Spleen (tissue), 11 donors: Measurements from ENCODE around the gene HAPLN2. TPM values are rescaled to one million over a fixed set of nuclear protein-coding genes. Genes with fewer than 3 reads are reported as not detected.

Experiments
- DNase-seq: peaks from one replicate; pipeline ENCODE4 v3.0.0-alpha.2; 2020
- H3K27ac ChIP-seq, 8 donors: fragments of 200-600 bp; sonication (generic) in 7 of 8; 1 replicate in 4 of 8; 2 replicates in 4 of 8; pipeline versions ENCODE4 v1.5.0 to v1.8.0; 2016 to 2021; ENCODE audit warnings: inconsistent platforms in 4 of 8, mild to moderate bottlenecking in 4 of 8, moderate library complexity in 1 of 8
- H3K27me3 ChIP-seq, 7 donors: fragments of 200-600 bp; sonication (generic) in 6 of 7; replicated peaks in 1 of 7; 1 replicate in 4 of 7; 2 replicates in 3 of 7; pipeline versions ENCODE4 v1.5.0 to v1.8.0; 2016 to 2021; ENCODE audit warnings: inconsistent platforms in 3 of 7, mild to moderate bottlenecking in 1 of 7
- H3K36me3 ChIP-seq, 6 donors: fragments of 200-600 bp; sonication (generic) in 5 of 6; 1 replicate in 4 of 6; 2 replicates in 2 of 6; pipeline versions ENCODE4 v1.5.0 to v1.8.0; 2016 to 2021; ENCODE audit warnings: inconsistent platforms in 2 of 6
- H3K4me1 ChIP-seq, 6 donors: fragments of 200-600 bp; sonication (generic) in 5 of 6; 1 replicate in 3 of 6; 2 replicates in 3 of 6; pipeline versions ENCODE4 v1.5.0 to v1.8.0; 2016 to 2021; ENCODE audit warnings: inconsistent platforms in 3 of 6
- H3K4me3 ChIP-seq, 8 donors: fragments of 200-600 bp; sonication (generic) in 7 of 8; 1 replicate in 4 of 8; 2 replicates in 4 of 8; pipeline versions ENCODE4 v1.5.0 to v1.8.0; 2016 to 2021; ENCODE audit warnings: inconsistent platforms in 4 of 8, mild to moderate bottlenecking in 4 of 8, moderate library complexity in 2 of 8
- H3K9me3 ChIP-seq, 8 donors: fragments of 200-600 bp; sonication (generic) in 7 of 8; 1 replicate in 4 of 8; 2 replicates in 4 of 8; pipeline versions ENCODE4 v1.5.0 to v1.8.0; 2016 to 2021; ENCODE audit warnings: inconsistent platforms in 4 of 8
- CTCF ChIP-seq, 11 experiments: fragments of 200-600 bp in 7 of 11; fragments of 450-650 bp in 4 of 11; sonication (generic) in 4 of 11; IDR thresholded peaks in 8 of 11; conservative IDR thresholded peaks in 3 of 11; 1 replicate in 7 of 11; 2 replicates in 4 of 11; pipeline versions ENCODE4 v1.4.0 to v1.8.0; 2016 to 2021; ENCODE audit warnings: antibody characterized with exemption in 11 of 11, inconsistent platforms in 4 of 11, mild to moderate bottlenecking in 1 of 11
- POLR2A ChIP-seq, 3 donors: fragments of 450-650 bp; IDR thresholded peaks; one replicate each; pipeline ENCODE4 v1.5.1; 2017; ENCODE audit warnings: antibody characterized with exemption in 3 of 3, mild to moderate bottlenecking in 1 of 3
- POLR2AphosphoS5 ChIP-seq, 3 donors: sonication (generic); formaldehyde crosslinking; IDR thresholded peaks; one replicate each; pipeline ENCODE4 v1.5.1; 2017; ENCODE audit warnings: antibody characterized with exemption in 3 of 3
- WGBS, 5 donors: extraction: QIAGEN DNeasy Blood & Tissue Kit in 3 of 5; methylation state at CpG; one replicate each; pipeline versions ENCODE4 v1.1.5 to v1.1.7; 2013 to 2018; 5-methylcytosine and 5-hydroxymethylcytosine counted together
- intact Hi-C: fragments of 100-400 bp; cut with DNase I; formaldehyde crosslinking; loops from one replicate; pipeline ENCODE4 v1.15.0; 2023; ENCODE audit warnings: low total_unique reads
- polyA plus RNA-seq, 3 donors: library from polyadenylated mRNA; stranded (reverse); fragments of 200-250 nt; gene quantifications; one replicate each; pipeline ENCODE4 v1.2.1, GENCODE V29; 2013
- total RNA-seq, 7 donors: library from RNA; depleted of rRNA in 3 of 7; stranded (reverse); fragments of >200 nt in 3 of 7; fragmentation: NEBNext Ultra II Directional in 4 of 7; extraction: Animal tissue kit (Norgen Biotek cat#: 25700) in 4 of 7; gene quantifications; one replicate each; pipeline versions ENCODE4 v1.1.0 to v1.2.1, GENCODE V29; 2016 to 2021
- donor health status: healthy with polysubstance abuse.
- donor health status: DM: no; HTN: no; CAD: no; lungs with moderate emphysema.
- donor health status: DM: no; HTN: no; CAD: no.
- donor health status: Bipolar disorder and iron deficiency.
- donor health status: healthy.
- donor health status: DM: no; HTN: no; CAD: no.
- donor health status: DM: yes; HTN: yes; CAD: no.

The HAPLN2 gene
- total and polyA plus RNA-seq, 10 donors, result 0.20 to 1.1 (median 0.36) TPM; not detected in 4

- Histone ChIP-seq H3K27ac (no peak overlapping the region), H3K27me3 (no peaks in the 10 kb centered on the region), H3K4me1 (peaks cover 6 to 29% (median 15%) of the 10 kb centered on the region in 6 donors), H3K36me3 (peaks cover 0 to 60% (median 45%) of the 10 kb centered on the region in 6 donors), H3K9me3 (no peaks in the 10 kb centered on the region), H3K4me3 (no peak overlapping the region)
- TF ChIP-seq POLR2AphosphoS5 (IDR thresholded peaks at IDR 0.05) (no peak), POLR2A (IDR thresholded peaks at IDR 0.05) (no peak), CTCF (IDR thresholded peaks at IDR 0.05 in 8 of 11, conservative IDR thresholded peaks at IDR 0.05 in 3 of 11) (no peak)
- 72 to 91% (median 85%) methylated on average over 8 of the region's 8 CpGs for WGBS, 5 donors
- intact Hi-C loops, result no loop called here
- no peak for DNase-seq
These were observed 25.6 kb upstream of the HAPLN2 start for GRCh38 chr1:156593661-156593989.

- intact Hi-C loops, result no loop called here
These were observed 25.0 kb upstream of the HAPLN2 start for GRCh38 chr1:156594190-156594589.

GRCh38 chr1:156595016-156595415 lies 24.2 kb upstream of the HAPLN2 start:
- H3K9me3 ChIP-seq, result no peaks in the 10 kb centered on the region
- peaks cover 10 to 42% (median 20%) of the 10 kb centered on the region in 6 donors for H3K4me1 ChIP-seq
- no peak overlapping the region for H3K27ac ChIP-seq
- TF ChIP-seq POLR2AphosphoS5 (IDR thresholded peaks at IDR 0.05) (no peak), POLR2A (IDR thresholded peaks at IDR 0.05) (no peak), CTCF (IDR thresholded peaks at IDR 0.05 in 8 of 11, conservative IDR thresholded peaks at IDR 0.05 in 3 of 11) (no peak)
- H3K4me3 ChIP-seq, result no peak overlapping the region
- no peak for DNase-seq
- intact Hi-C loops, result no loop called here
- 88 to 98% (median 93%) methylated on average over 2 of the region's 2 CpGs for WGBS, 5 donors
- peaks cover 0 to 65% (median 48%) of the 10 kb centered on the region in 6 donors for H3K36me3 ChIP-seq
- H3K27me3 ChIP-seq, result no peaks in the 10 kb centered on the region

More at GRCh38 chr1:156594190-156594589, 25.0 kb upstream of the HAPLN2 start:
- H3K27me3 ChIP-seq, result no peaks in the 10 kb centered on the region
- no peak overlapping the region for H3K27ac ChIP-seq
- no peak for TF ChIP-seq POLR2AphosphoS5 (IDR thresholded peaks at IDR 0.05)
- WGBS, 5 donors, result 93 to 96% (median 95%) methylated on average over 3 of the region's 3 CpGs
- H3K9me3 ChIP-seq, result no peaks in the 10 kb centered on the region
- no peak for DNase-seq
- H3K36me3 ChIP-seq, result peaks cover 0 to 65% (median 48%) of the 10 kb centered on the region in 6 donors
- peaks cover 6 to 33% (median 15%) of the 10 kb centered on the region in 6 donors for H3K4me1 ChIP-seq
- no peak overlapping the region for H3K4me3 ChIP-seq

GRCh38 chr1:156596426-156596825 lies 22.8 kb upstream of the HAPLN2 start:
- DNase-seq, result no peak
- Histone ChIP-seq H3K36me3 (peaks cover 0 to 65% (median 48%) of the 10 kb centered on the region in 6 donors), H3K9me3 (no peaks in the 10 kb centered on the region), H3K4me1 (peaks cover 13 to 44% (median 26%) of the 10 kb centered on the region in 6 donors), H3K27me3 (no peaks in the 10 kb centered on the region), H3K27ac (no peak overlapping the region), H3K4me3 (no peak overlapping the region)
- intact Hi-C loops, result no loop called here
- 80 to 95% (median 92%) methylated on average over 3 of the region's 3 CpGs for WGBS, 5 donors
- TF ChIP-seq CTCF (IDR thresholded peaks at IDR 0.05 in 8 of 11, conservative IDR thresholded peaks at IDR 0.05 in 3 of 11), result no peak
- no peak for TF ChIP-seq POLR2AphosphoS5 (IDR thresholded peaks at IDR 0.05)
- no peak for TF ChIP-seq POLR2A (IDR thresholded peaks at IDR 0.05)

- DNase-seq, result no peak
- Histone ChIP-seq H3K4me1 (peaks cover 8 to 46% (median 28%) of the 10 kb centered on the region in 6 donors), H3K4me3 (no peak overlapping the region), H3K36me3 (peaks cover 0 to 60% (median 48%) of the 10 kb centered on the region in 6 donors), H3K27ac (no peak overlapping the region), H3K27me3 (no peaks in the 10 kb centered on the region), H3K9me3 (no peaks in the 10 kb centered on the region)
- intact Hi-C loops, result no loop called here
- 94 to 100% (median 98%) methylated on average over 5 of the region's 5 CpGs for WGBS, 5 donors
- no peak for TF ChIP-seq POLR2AphosphoS5 (IDR thresholded peaks at IDR 0.05)
- TF ChIP-seq POLR2A (IDR thresholded peaks at IDR 0.05), result no peak
- TF ChIP-seq CTCF (IDR thresholded peaks at IDR 0.05 in 8 of 11, conservative IDR thresholded peaks at IDR 0.05 in 3 of 11), result no peak
These were observed 21.1 kb upstream of the HAPLN2 start for GRCh38 chr1:156598125-156598524.
